GM10847 (cell line): ENCODE measurements around the gene SNAP23.

Experiments
- POLR2A ChIP-seq: IDR thresholded peaks from 2 replicates; pipeline ENCODE4 v1.6.1; 2011; ENCODE audit not compliant: insufficient read length; ENCODE audit errors: extremely low read depth

Gene SNAP23

GRCh38 chr15:42578984-42579537 is 83.6 kb downstream of the SNAP23 start:
- no peak for TF ChIP-seq POLR2A

DNA sequence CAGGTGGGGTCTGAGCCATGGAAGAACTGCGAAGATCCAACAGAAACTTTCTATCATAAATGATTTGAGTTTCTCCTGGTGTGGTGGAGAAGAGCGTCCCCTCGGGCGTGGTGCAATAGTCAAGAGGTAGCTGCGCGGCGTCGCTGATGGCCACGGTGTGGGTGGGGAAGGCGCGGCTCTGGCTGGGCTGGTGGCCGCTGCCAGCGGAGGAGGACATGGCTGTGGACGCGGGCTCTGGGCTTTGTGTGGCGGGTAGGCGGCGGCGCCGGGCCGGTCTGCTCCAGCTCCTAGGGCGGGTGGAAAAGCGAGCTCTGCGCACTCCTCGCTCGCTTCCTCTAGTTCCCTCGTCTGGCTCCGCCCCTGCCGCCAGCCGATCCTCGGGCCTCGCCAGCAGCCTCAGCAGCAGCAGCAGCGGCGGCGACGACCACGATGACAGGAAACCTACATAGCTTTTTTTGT is 85.9 kb downstream of the SNAP23 start:
- TF ChIP-seq POLR2A = no peak
